Vagina (tissue), 2 donors: ENCODE measurements around the gene SDF2L1. TPM values are rescaled to one million over a fixed set of nuclear protein-coding genes. Genes with fewer than 3 reads are reported as not detected.

Source experiments
- DNase-seq, 2 donors: peaks; one replicate each; pipeline ENCODE4 v3.0.0-alpha.2; 2017; ENCODE audit errors: extremely low spot score in 2 of 2
- H3K27ac ChIP-seq: fragments of 200-600 bp; sonication (generic); one replicate; pipeline ENCODE4 v1.5.1; 2019
- H3K27me3 ChIP-seq: fragments of 200-600 bp; sonication (generic); one replicate; pipeline ENCODE4 v1.5.1; 2019
- H3K36me3 ChIP-seq, 2 donors: fragments of 200-600 bp; sonication (generic); one replicate each; pipeline ENCODE4 v1.5.1; 2017 to 2019
- H3K4me1 ChIP-seq: fragments of 200-600 bp; sonication (generic); one replicate; pipeline ENCODE4 v1.5.1; 2019
- H3K4me3 ChIP-seq, 2 donors: fragments of 200-600 bp; sonication (generic); 1 replicate in 1 of 2; 2 replicates in 1 of 2; pipeline ENCODE4 v1.5.1; 2016 to 2019
- H3K9me3 ChIP-seq: fragments of 200-600 bp; sonication (generic); one replicate; pipeline ENCODE4 v1.5.1; 2019
- CTCF ChIP-seq, 3 experiments: fragments of 450-650 bp in 2 of 3; fragments of 200-600 bp in 1 of 3; sonication (generic) in 1 of 3; IDR thresholded peaks; one replicate each; pipeline ENCODE4 v1.5.1; 2017 to 2019; ENCODE audit warnings: antibody characterized with exemption in 3 of 3, mild to moderate bottlenecking in 2 of 3, moderate library complexity in 2 of 3
- POLR2A ChIP-seq, 2 donors: fragments of 450-650 bp; IDR thresholded peaks; one replicate each; pipeline ENCODE4 v1.6.1; 2017; ENCODE audit warnings: antibody characterized with exemption in 2 of 2, mild to moderate bottlenecking in 2 of 2, moderate library complexity in 2 of 2
- POLR2AphosphoS5 ChIP-seq, 2 donors: sonication (generic); formaldehyde crosslinking; IDR thresholded peaks; one replicate each; pipeline ENCODE4 v1.9.0; 2017; ENCODE audit warnings: antibody characterized with exemption in 2 of 2, mild to moderate bottlenecking in 2 of 2, low read depth in 1 of 2; ENCODE audit not compliant: insufficient read depth in 1 of 2
- intact Hi-C: fragments of 100-400 bp; cut with DNase I; formaldehyde crosslinking; loops from one replicate; pipeline ENCODE4 v1.15.1; 2023
- total RNA-seq: library from RNA; depleted of rRNA; stranded (reverse); fragments of >200 nt; gene quantifications from one replicate; pipeline ENCODE4 v1.2.3, GENCODE V29; 2016

SDF2L1 gene
- total RNA-seq, 1 donor from 2014 or later, result 33.9 TPM

- TF ChIP-seq POLR2AphosphoS5 (IDR thresholded peaks at IDR 0.05; ENCODE audit: insufficient read depth in 1 of 2, low read depth in 1 of 2) (no peak), POLR2A (IDR thresholded peaks at IDR 0.05) (no peak), CTCF (IDR thresholded peaks at IDR 0.05) (no peak)
- Histone ChIP-seq H3K36me3 (peaks cover 0 to 15% of the 10 kb centered on the region in 2 donors), H3K9me3 (no peaks in the 10 kb centered on the region), H3K4me3 (no peak overlapping the region), H3K27ac (no peak overlapping the region), H3K4me1 (peaks cover 15% of the 10 kb centered on the region), H3K27me3 (no peaks in the 10 kb centered on the region)
- no peak for DNase-seq
- intact Hi-C loops, result no loop called here
Observed at GRCh38 chr22:21598302-21598701, 43.8 kb upstream of the SDF2L1 start.

- TF ChIP-seq CTCF (IDR thresholded peaks at IDR 0.05) (no peak), POLR2A (IDR thresholded peaks at IDR 0.05) (no peak), POLR2AphosphoS5 (IDR thresholded peaks at IDR 0.05; ENCODE audit: insufficient read depth in 1 of 2, low read depth in 1 of 2) (no peak)
- intact Hi-C loops, result no loop called here
Observed at GRCh38 chr22:21599053-21599893, 42.8 kb upstream of the SDF2L1 start.

GRCh38 chr22:21602579-21602978, 39.5 kb upstream of the SDF2L1 start:
- intact Hi-C loops, result no loop called here
- no peaks in the 10 kb centered on the region for H3K36me3 ChIP-seq
- TF ChIP-seq POLR2A (IDR thresholded peaks at IDR 0.05), result no peak

More at GRCh38 chr22:21599053-21599893, 42.8 kb upstream of the SDF2L1 start:
- no peak for DNase-seq
- H3K36me3 ChIP-seq, result peaks cover 0 to 8% of the 10 kb centered on the region in 2 donors
- H3K27ac ChIP-seq, result no peak overlapping the region
- H3K9me3 ChIP-seq, result no peaks in the 10 kb centered on the region
- H3K4me1 ChIP-seq, result peaks cover 15% of the 10 kb centered on the region
- H3K27me3 ChIP-seq, result no peaks in the 10 kb centered on the region
- H3K4me3 ChIP-seq, result no peak overlapping the region

GRCh38 chr22:21603973-21604372, 38.1 kb upstream of the SDF2L1 start:
- no peak overlapping the region for H3K4me3 ChIP-seq
- H3K36me3 ChIP-seq, result no peaks in the 10 kb centered on the region
- DNase-seq, result no peak
- no peaks in the 10 kb centered on the region for H3K9me3 ChIP-seq
- intact Hi-C loops, result no loop called here
- no peak overlapping the region for H3K27ac ChIP-seq
- H3K27me3 ChIP-seq, result no peaks in the 10 kb centered on the region
- H3K4me1 ChIP-seq, result peaks cover 17% of the 10 kb centered on the region
- TF ChIP-seq POLR2AphosphoS5 (IDR thresholded peaks at IDR 0.05; ENCODE audit: insufficient read depth in 1 of 2, low read depth in 1 of 2) (no peak), CTCF (IDR thresholded peaks at IDR 0.05) (no peak), POLR2A (IDR thresholded peaks at IDR 0.05) (no peak)

More at GRCh38 chr22:21602579-21602978, 39.5 kb upstream of the SDF2L1 start:
- Histone ChIP-seq H3K9me3 (no peaks in the 10 kb centered on the region), H3K4me1 (peaks cover 20% of the 10 kb centered on the region), H3K27me3 (no peaks in the 10 kb centered on the region), H3K27ac (no peak overlapping the region), H3K4me3 (no peak overlapping the region)
- no peak for DNase-seq

- no peak overlapping the region for H3K4me3 ChIP-seq
- DNase-seq, result no peak
- peaks cover 0 to 4% of the 10 kb centered on the region in 2 donors for H3K36me3 ChIP-seq
- TF ChIP-seq POLR2AphosphoS5 (IDR thresholded peaks at IDR 0.05; ENCODE audit: insufficient read depth in 1 of 2, low read depth in 1 of 2) (no peak), CTCF (IDR thresholded peaks at IDR 0.05) (no peak)
- no peaks in the 10 kb centered on the region for H3K27me3 ChIP-seq
- H3K27ac ChIP-seq, result no peak overlapping the region
- intact Hi-C loops, result no loop called here
- H3K4me1 ChIP-seq, result peaks cover 10% of the 10 kb centered on the region
- H3K9me3 ChIP-seq, result no peaks in the 10 kb centered on the region
Observed at GRCh38 chr22:21605887-21606564, 36.1 kb upstream of the SDF2L1 start.
